Nucleus accumbens (tissue), 56 donors: Measurements from ENCODE around the gene GPR3.
"Not testable (repeated sequence)": the region's sequence is repeated elsewhere in the genome, so short reads cannot be mapped to it uniquely, and the experiment has no call there.

Experiments
- DNase-seq, 56 donors: peaks; one replicate each; lab custom pipeline; 2025; lab: John Stamatoyannopoulos, UW

Gene GPR3

DNA sequence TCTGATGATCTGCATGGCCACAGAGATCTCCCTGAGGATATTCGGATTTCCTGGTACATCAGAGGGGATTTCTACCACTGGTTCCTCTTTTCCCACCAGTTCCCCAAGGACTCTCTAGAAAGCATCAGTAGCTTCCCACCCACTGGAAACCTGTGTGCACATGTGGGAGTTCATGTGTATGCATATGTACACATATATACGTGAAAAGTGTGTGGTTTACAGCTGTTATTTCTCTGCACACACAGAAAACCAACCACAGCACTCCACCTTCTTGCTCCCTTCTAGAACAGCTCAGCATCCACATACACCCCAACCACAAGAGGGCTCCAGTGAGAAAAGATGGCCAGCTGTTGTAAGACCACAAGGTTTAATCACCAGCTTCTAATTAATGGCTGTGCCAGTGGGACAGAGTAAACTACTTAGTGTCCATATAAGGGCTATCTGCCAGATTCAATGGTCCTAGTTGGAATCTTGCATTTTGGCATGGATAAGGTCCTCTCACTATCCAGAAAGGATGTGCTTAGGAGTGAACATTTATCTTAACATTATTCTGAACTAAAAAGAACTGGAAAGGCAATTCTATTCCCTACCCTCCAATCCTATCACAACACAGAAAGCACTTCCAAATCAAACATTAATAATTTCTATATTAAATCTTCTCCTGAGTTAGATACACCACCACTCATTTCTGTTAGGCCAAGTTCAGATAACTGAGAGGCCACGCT is 24.1 kb downstream of the GPR3 start:
- peak in 14 of 56 donors; percentile 8 to 47 (median 18) for DNase-seq

GRCh38 chr1:27417713-27418112 is 25.3 kb downstream of the GPR3 start:
- no peak for DNase-seq

GRCh38 chr1:27418326-27419185 is 26.1 kb downstream of the GPR3 start:
- DNase-seq, result peak in 46 of 56 donors; percentile 15 to 80 (median 60)

DNA sequence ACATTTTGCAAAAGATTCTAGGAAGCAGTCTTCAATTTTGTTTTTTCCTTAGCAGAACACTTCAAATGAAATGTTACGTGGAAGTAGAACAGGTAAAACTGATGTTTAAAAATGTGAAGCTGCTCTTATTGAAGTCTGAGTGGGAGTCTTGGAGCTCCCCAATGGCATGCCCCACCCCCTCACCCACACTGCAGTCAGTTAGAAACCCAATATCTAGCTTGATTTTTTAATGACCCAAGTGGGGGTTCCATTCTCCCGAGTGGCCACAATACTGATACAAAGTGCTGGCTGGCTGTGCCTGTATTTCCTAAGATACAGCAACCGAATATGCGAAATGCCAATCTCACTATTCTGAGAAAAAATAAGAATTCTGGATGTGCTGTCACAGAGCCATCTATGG is 31.3 kb downstream of the GPR3 start:
- peak in 3 of 56 donors; percentile 7 to 23 (median 10) for DNase-seq

GRCh38 chr1:27427329-27427728 is 34.9 kb downstream of the GPR3 start:
- peak in 7 of 56 donors; percentile 9 to 30 (median 19) for DNase-seq

DNA sequence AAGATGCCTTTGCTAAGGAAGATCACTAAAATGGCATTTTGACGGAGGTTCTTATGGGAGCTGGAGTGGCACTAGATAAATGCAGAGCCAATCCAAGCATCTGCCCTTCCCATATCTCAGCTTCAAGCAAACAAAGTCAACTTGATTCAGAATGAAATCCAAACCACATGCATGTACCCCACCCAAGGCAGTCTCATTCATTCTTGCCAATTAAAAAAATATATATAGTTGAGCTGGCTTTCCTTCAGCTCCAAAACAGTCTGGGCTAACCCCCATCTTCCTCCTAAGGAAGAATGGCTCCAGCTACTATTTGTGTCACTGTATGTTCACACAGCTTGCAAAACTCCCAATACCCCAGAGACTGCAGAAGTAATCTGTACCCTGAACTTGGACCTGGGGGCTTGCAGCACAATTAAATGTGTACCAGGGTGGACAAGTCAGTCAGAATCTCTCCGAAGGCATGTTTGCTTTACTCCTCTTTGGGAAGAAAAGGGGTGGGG is 35.4 kb downstream of the GPR3 start:
- DNase-seq, result no peak

DNA sequence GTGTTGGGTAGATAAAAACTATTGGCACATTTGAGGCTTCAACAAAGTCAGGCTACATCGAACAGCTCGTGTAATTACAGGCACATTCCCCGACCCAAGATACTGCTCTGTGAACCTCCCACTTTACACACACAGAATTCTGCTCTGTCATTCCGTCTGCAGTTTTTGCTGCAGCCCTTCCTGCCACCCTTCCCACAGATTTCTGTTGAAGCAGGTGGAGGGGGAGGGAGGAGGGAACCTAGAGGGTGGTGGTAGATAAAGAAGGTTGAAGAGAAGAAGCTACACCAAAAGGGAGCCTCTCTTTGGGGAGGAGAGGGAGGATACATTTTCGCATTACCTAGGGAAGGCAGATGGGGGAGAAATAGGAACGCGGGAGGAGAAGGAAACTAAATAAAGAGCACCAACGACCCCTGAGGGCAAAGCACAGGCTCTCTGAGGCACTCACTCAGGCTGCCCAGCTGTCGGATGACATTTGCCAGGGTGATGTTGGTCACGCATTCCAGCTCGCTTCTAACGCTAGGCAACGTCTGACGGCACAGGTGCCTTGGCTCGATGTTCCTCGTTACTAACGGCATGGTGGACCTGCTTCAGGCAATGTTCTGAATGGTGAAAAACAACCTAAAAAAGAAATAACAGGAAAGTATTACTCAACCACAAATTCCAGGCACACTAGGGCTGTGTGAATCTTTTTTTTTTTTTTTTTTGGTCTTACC is 36.0 kb downstream of the GPR3 start:
- DNase-seq, result peak in 24 of 56 donors; percentile 20 to 72 (median 44)

- DNase-seq, result no peak
Observed at GRCh38 chr1:27429029-27429425, 36.6 kb downstream of the GPR3 start.

DNA sequence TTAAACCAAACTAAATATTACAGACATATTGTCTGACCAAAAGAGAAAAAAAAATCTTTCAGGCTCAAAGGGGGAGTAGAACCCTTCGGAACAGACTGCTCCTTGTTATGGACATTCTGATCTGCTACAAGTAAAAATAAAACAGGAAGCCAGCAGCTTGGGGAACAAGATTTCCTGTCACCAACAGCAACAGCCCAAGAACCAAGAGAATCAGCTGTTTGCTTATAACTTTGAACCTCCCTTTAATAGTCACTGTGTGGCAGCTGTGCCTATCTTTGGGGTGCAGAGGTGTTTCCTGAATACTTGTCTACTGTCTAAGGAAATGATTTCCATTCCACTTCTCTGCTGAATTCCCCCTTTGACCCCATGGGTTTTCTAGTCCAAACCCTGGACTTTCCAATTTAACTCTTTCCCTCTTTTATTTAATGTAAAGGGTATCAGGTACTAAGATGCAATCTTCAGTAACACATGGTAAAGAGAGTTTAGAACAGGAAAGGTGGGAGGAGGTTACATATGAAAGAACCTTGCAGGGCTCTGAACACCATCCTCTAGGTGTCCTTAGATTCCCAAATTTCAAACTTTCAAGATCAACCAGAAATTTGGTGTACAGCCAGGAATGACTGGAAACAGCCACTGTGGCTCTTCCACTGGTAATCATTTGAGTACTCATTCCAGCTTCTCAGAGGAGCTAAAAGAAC is 38.6 kb downstream of the GPR3 start:
- peak in 18 of 56 donors; percentile 6 to 45 (median 21) for DNase-seq

DNA sequence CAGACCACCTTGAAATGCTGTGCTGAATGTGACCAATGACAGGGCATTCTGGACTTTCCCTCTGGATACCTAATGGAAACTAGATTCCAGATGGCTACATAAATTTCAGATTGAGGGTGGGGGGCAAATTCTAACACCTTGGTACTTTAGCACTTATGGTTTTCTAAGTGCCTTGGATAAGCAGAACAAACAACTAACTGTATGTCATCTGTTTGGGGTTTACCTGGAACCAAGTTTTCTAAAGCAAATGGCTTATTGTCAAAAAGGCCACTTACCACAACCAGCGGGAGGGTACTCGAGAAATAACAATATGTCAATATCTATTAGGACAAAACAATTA is 39.1 kb downstream of the GPR3 start:
- no peak for DNase-seq

GRCh38 chr1:27432725-27433124 is 40.3 kb downstream of the GPR3 start:
- not testable (repeated sequence) for DNase-seq

DNA sequence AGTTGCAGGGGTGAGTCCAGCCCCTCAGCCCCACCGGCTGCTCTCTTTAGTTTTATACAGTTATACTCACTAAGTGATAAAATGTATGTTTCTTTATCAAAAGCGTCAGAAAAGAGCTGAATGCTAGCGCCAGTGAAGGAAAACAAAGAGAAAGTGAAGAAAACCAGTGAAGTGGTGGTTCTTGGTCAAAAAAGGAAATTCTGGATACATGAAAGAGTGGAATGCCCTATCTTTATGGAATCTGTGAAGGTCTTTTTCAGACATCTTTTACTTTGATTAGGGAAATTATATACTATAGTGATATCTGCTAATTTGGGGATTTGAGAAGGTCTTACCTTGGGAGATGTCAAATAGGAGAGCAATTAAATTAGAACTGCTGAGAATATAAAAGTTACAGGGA is 41.3 kb downstream of the GPR3 start:
- DNase-seq, result no peak

DNA sequence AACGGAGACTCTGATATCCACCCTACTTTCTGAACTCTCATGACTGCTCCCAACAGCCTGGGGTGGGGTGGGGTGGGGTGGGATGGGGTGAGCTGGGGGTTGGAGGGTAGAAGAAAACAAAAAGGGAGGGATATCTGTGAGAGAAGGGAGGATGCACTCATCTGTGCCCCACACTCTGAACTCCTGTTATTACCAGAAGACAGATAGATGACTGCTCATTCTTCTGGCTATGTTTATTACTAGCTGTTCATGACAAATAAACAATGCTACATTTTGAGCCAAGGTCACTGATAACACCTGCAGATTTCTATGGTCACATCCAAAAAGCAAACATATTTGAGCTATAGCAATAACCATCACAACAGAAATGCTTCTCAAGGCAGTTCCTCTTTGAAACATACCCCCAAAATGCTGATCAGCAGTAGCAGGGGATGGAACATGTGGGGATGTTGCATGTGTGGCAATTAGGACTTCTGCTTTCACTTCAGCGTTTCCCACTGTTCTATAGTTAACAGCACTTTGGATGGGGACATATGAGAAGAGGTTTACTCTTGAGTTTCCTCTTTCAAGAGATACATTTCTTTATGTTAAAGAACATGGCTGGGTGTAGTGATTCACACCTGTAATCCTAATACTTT is 43.3 kb downstream of the GPR3 start:
- DNase-seq, result peak in 6 of 56 donors; percentile 7 to 24 (median 14)

GRCh38 chr1:27436204-27437159 is 44.1 kb downstream of the GPR3 start:
- no peak for DNase-seq

DNA sequence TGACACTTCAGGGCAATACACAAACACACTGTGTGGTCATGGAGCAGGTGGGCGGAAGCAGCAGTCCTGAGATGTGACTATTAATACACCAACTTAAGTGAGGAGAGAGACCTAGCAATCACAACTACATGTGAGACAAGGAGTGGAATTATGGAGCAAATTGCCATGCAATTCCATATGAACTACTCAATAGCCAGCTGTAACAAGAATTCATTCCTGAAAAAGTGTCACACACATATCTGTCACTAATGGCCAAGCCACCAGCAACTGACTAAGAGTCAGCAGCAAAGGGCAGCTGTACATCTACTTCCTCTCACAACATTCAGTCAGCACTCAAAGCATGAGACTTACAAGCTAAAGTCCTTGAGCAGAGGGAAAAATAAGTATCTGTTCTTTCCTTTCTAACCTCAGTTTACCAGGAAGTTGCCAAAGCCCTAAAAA is 46.2 kb downstream of the GPR3 start:
- no peak for DNase-seq

GRCh38 chr1:27439150-27439549 is 46.7 kb downstream of the GPR3 start:
- DNase-seq, result no peak

- no peak for DNase-seq
Observed at GRCh38 chr1:27444632-27445031, 52.2 kb downstream of the GPR3 start.
